GM19023 (cell line): Measurements from ENCODE around the gene RENBP.

ENCODE experiments used
- ATAC-seq: cut with Tn5 transposase; IDR thresholded peaks from one replicate; pipeline ENCODE4 v1.9.1; 2021; ENCODE audit warnings: mild to moderate bottlenecking, moderate library complexity; ENCODE audit not compliant: unreplicated experiment

Gene RENBP

DNA sequence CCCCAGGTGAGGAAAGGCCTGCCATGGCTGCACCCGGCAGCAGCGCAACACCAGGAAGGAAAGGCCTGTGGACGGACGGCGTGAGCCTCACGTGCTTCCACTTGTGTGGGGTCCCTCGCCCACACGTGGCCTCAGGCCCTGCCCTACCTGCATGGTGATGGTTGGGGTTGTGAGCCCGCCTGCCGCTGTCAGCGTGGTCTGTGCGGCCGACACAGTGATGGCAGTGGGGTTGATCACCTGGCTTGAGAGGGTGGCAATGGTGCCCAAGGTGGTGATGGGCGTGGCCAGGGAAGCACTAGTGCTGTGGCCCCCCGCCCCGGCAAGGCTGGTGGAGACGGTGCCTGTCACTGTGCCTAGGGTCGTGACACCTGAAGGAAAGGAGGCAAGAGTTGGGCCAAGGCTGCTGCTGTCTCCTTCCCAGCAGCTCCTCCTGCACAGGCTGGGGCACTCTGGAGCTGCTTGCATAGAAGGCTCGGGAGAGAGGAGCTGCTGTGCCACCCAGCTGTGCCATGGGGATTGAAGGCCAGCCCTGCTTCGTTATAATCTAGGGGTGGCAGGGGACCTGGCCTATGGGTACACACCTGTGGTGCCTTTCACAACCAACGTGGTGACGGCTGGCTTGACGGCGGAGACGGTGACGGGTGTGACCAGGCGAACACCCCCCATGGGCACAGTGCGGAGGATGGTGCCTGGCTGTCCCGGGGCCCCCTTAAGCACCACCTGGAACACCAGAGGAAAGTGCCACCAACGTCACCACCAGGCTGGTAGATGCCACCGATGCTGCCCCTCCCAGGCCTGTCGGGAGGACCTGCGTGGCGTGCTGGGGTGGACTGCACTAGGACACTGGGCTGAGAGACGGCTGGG, 11.8 kb upstream of the RENBP start:
- ATAC-seq, result no peak

DNA sequence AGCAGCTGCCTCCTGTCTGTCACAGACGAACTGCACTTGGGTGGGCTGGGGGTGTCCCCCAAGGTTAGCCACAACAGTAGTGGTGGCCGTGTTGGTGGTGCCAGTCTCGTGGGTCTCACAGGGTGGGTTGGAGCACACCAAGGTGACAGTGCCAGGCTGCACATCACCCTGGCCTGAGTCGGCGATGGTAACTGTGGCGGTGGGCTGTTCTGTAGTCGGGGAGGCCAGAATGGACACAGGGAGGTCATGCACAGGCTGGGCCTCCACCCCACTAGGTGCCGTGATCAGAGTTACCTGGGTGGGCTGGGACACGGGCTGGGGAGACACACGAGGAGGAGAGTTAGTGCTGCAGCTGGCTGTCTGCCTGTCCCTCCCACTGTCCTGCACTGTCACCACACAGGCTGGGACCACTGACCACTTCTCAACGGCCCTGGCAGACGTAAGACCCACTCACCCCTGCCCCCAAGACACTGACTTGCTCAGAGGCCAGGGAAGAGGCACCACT, 10.8 kb upstream of the RENBP start:
- ATAC-seq, result no peak

DNA sequence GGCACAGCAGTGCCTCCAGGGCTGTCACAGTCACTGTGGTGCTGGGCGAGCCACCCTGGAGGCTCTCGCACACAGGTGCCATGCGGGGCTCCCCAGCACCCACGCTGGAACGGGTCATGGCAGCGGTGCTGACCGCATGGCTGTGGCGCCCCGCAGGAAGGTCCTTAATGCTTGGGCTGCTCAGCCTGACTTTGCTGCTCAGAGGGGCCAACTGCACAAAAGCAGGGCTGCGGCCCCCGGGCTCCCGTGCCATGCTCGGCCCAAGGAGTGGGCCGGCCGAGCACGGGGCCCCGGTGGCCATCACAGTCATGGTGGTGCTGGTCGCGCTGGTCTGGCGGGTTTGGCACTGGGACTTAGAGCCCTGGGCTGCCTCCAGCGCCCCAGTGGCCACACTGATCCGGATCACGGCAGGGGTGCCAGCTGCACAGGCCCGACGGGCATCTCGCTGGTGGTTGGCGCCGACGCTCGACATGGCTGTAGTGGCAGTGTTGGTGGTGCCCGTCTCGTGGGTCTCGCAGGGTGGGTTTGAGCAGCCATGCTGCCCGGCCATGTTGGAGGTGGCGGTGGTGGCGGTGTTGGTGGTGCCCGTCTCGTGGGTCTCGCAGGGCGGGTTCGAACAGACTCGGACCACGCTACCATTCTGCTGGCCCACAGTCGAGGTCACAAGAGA, 10.2 kb upstream of the RENBP start:
- no peak for ATAC-seq

GRCh38 chrX:153953892-153954557, 9.6 kb upstream of the RENBP start:
- ATAC-seq, result no peak

- ATAC-seq, result peak; percentile 55
Observed at GRCh38 chrX:153953342-153953830, 8.9 kb upstream of the RENBP start.

GRCh38 chrX:153952373-153953026, 8.1 kb upstream of the RENBP start:
- no peak for ATAC-seq

GRCh38 chrX:153951683-153952372, 7.4 kb upstream of the RENBP start:
- ATAC-seq, result no peak

- no peak for ATAC-seq
Observed at GRCh38 chrX:153950127-153950526, 5.7 kb upstream of the RENBP start.

DNA sequence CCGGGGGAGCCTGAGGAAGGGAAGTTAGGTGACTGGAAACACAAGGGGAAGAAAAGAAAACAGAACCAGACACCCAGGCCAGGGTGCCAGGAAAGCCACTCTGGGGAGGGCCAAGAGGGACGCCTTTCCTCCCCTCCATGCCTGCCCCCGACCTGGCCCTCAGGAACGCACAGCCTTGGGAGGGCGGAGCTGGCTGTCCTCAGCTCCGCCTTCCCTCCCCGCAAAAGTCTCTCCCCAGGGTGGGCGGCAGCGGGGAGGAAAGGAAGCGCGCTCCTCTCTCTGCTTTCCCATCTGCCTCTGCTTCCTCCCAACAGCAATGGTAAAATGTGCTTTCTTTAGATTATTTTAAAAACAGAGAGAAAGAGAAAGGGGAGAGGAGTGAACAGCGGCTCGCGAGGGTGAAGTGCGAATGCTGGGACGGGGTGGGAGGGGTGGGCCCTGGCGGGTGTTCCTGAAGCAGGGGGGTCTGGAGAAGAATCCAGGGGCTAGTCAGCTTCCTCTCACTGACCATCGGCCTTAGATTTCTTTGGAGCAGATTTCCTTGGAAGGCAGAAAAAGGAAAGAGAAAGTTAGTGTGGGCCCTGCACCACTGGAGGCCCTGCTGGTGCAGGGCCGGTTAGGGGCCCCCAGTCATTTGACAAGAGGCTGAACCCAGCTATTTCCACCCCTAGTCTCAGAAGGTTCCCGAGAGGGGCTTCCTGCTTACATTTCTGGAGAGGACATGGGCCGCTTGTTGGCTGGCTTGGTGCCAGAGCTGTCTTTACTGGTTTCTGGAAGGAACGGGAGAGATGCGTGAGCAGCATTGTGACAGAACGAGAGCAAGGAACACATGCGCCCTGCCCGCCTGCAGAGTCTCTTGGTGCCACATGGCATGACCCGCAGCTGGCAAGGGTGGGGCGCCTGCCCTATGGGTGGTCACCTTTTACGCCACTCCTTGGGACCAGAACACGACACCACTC, 4.7 kb upstream of the RENBP start:
- no peak for ATAC-seq

DNA sequence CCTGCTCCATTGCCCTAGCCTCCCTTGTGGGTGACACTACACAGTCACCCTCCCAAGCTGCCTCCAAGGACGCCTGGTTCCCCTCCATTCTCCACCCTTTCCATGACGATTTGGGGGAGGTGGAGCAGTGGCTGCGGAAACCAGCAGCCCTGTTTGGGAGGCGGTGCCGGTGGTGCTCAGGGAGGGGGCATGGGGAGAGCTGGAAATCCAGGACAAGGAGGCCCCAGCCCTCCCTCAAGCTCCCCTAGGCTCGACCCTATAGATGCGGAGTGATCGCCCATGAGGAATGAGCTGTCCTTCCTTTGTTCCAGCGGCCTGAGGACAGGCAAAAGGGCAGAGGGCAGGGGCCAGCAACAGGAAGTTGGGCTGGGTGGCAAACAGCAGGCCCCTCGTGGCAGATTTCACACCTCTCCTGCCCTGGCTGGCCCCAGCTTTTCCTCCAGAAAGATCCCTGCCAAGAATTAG, 3.6 kb upstream of the RENBP start:
- no peak for ATAC-seq

- ATAC-seq, result peak; percentile 69
Observed at GRCh38 chrX:153947009-153947769, 2.7 kb upstream of the RENBP start.

GRCh38 chrX:153945956-153946943, 1.8 kb upstream of the RENBP start:
- ATAC-seq, result no peak

DNA sequence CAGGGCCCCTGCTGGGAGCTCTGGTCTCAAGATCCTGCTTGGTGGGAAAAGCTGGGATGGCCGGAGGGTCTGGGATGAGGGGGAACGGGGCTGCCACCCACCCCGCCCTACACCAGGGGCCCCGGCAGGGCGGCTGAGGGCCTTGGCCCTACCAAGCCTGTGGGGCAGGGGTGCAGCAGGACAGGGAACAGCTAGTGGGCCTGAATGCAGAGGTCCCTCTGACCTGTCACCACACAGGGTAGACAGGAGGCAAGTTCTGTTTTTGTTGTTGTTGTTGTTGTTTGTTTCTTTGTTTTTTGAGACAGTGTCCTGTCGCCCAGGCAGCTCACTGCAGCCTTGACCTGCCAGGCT, 332 bp upstream of the RENBP start:
- ATAC-seq, result no peak

DNA sequence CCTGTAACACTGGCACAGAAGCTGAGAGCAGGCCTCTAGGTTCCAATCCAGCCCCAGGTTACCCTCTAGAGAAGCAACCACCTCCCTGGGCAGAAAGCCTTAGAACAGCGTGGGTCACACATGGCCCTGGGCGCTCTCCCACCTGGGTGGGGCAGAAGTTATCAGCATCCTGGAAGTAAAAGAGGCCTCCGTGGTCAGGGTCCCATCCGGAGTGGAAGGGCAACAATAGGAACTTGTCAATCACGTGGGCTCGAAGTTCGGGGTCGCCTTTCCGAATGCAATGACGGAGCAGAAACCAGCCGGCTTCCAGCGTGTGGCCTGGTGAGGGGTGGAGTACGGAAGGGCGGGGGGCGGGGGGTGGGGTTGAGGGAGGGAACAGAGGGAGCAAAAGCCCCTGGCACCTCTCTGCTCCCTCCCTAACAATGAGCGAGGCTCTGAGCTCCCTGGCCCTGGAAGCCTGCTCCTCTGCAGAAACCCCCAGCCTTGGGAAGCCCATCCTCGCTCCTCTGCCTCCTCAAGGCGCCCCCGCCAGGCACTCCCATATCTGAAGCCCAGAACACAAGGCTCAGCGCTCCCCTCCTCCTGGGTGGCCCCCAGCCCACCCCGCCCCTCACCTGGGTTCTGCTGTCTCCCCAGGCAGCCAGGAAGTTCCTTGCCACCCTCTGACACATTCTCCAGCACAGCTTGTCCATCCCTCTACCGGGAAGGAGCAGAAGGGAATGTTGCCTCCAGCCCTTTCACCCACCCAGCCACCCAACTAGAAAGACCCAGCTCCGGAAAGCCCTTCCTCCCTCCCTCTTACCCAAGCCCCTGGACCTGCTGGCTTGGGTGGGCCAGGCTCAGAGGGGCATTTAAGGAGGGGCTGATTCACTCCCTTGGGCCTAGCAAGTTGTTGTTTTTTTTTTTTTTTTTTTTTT, 2.8 kb downstream of the RENBP start:
- ATAC-seq, result no peak

GRCh38 chrX:153939573-153939972, 4.9 kb downstream of the RENBP start:
- no peak for ATAC-seq

- ATAC-seq, result no peak
Observed at GRCh38 chrX:153938226-153938786, 6.1 kb downstream of the RENBP start.
